ENCODE measurements around the gene WFDC10B. TPM values are rescaled to one million over a fixed set of nuclear protein-coding genes. Genes with fewer than 3 reads are reported as not detected.

Gene WFDC10B
- total RNA-seq: not detected in 2 replicates

GRCh38 chr20:45704969-45705637 lies at the start of gene WFDC10B:
WFDC10B (minus strand) TSS chr20:45705019; CDS start chr20:45685992, 19,027 bp downstream.

GRCh38 chr20:45722047-45722446 lies 17.2 kb upstream of the WFDC10B start, which contains the start of gene SPINT4:
SPINT4 (plus strand) TSS chr20:45722347; CDS start chr20:45722368, 21 bp downstream.

GRCh38 chr20:45701873-45702272 lies 2.9 kb downstream of the WFDC10B start, which contains the start of gene WFDC13:
WFDC13 (plus strand) TSS chr20:45702038; CDS start chr20:45702124, 86 bp downstream.

GRCh38 chr20:45670139-45670538 lies 34.7 kb downstream of the WFDC10B start, which contains the start of gene WFDC11:
WFDC11 (minus strand) TSS chr20:45670239; CDS start chr20:45650600, 19,639 bp downstream.

Other genes starting within 250 kb of the WFDC10B start
- not detected in 2 replicates for gene WFDC2, start 235.3 kb downstream of the WFDC10B start, total RNA-seq
- gene SPINT3, start 189.4 kb downstream of the WFDC10B start, total RNA-seq: not detected in 2 replicates
- not detected in 2 replicates for gene WFDC6, start 165.5 kb downstream of the WFDC10B start, total RNA-seq
- not detected in 2 replicates for gene EPPIN, start 157.6 kb downstream of the WFDC10B start, total RNA-seq
- gene WFDC8, start 125.7 kb downstream of the WFDC10B start, total RNA-seq: not detected in 2 replicates
- not detected in 2 replicates for gene WFDC10A, start 75.3 kb downstream of the WFDC10B start, total RNA-seq
- gene WFDC9, start 73.7 kb downstream of the WFDC10B start, total RNA-seq: not detected in 2 replicates
- not detected in 2 replicates for gene WFDC11, start 34.8 kb downstream of the WFDC10B start, total RNA-seq
- not detected in 2 replicates for gene WFDC13, start 3.0 kb downstream of the WFDC10B start, total RNA-seq
- not detected in 2 replicates for gene SPINT4, start 17.3 kb upstream of the WFDC10B start, total RNA-seq
- 0.26 TPM in 1 of 2 replicates, not detected in the other for gene WFDC3, start 86.9 kb upstream of the WFDC10B start, total RNA-seq
- gene DNTTIP1, start 86.9 kb upstream of the WFDC10B start, total RNA-seq: 12.0 and 14.6 TPM in 2 replicates
- gene UBE2C, start 107.6 kb upstream of the WFDC10B start, total RNA-seq: 11.4 and 22.2 TPM in 2 replicates
- gene TNNC2, start 122.3 kb upstream of the WFDC10B start, total RNA-seq: 1.4 and 1.5 TPM in 2 replicates
- 55.2 and 65.2 TPM in 2 replicates for gene SNX21, start 128.8 kb upstream of the WFDC10B start, total RNA-seq
- gene ACOT8, start 152.4 kb upstream of the WFDC10B start, total RNA-seq: 29.2 and 32.9 TPM in 2 replicates
- 5.2 and 5.5 TPM in 2 replicates for gene ZSWIM3, start 152.6 kb upstream of the WFDC10B start, total RNA-seq
- 3.0 TPM in 2 replicates for gene ZSWIM1, start 176.2 kb upstream of the WFDC10B start, total RNA-seq
- gene SPATA25, start 182.6 kb upstream of the WFDC10B start, total RNA-seq: 1.4 and 1.5 TPM in 2 replicates
- 5.2 and 5.3 TPM in 2 replicates for gene NEURL2, start 186.2 kb upstream of the WFDC10B start, total RNA-seq
- gene CTSA, start 186.3 kb upstream of the WFDC10B start, total RNA-seq: 103 and 140 TPM in 2 replicates
- 32.0 and 41.9 TPM in 2 replicates for gene PLTP, start 207.1 kb upstream of the WFDC10B start, total RNA-seq
- gene PCIF1, start 229.7 kb upstream of the WFDC10B start, total RNA-seq: 7.0 and 7.5 TPM in 2 replicates

All from aortic smooth muscle cell (primary cell).